ENCODE data around the gene FKBP15.

DNA sequence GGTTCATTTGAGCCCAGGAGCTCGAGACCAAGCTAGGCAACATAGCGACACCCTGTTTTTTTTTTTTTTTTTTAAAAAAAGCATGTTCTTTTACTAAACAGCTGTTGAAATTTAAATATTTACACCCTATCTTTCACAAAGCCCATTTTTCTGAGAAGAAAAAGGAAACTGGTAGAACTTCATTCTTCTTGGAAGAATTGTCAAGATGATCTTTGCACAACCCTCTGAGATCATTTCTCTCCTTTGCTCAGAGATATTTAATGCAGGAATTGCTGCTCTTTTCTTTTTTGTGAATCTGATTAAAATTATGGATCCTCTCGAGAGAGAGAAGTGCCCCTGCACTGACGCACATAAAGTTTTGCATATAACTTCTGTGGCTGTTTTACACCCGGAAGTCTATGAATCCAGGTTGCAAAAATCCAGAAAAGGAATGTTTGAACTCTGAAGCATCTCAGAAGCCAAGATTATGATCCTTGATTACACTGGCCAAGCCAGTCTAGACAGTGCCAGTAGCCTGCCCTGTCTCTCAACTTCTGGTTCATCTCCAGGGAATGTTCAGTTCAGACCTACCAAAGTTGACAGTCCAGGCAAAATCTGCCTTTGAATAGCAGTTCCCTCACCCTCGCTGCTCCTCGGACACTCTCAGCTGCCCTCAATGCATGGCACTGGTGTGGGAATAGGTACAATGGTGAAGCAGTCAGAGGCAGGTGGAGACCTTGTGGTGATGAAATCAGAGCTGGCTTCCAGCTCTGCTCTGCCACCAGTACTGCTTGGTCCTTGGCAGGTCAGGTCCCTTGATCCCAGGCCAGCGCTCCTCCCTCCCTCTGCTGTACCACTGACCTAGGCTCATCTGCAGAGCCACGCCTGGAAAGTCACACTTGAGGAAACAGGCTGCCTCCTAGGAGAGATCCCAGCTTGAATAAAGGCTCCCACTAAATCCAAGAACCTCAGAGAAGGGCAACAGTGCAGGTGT, 83.6 kb downstream of the FKBP15 start:
- TF ChIP-seq, protein P1, sequence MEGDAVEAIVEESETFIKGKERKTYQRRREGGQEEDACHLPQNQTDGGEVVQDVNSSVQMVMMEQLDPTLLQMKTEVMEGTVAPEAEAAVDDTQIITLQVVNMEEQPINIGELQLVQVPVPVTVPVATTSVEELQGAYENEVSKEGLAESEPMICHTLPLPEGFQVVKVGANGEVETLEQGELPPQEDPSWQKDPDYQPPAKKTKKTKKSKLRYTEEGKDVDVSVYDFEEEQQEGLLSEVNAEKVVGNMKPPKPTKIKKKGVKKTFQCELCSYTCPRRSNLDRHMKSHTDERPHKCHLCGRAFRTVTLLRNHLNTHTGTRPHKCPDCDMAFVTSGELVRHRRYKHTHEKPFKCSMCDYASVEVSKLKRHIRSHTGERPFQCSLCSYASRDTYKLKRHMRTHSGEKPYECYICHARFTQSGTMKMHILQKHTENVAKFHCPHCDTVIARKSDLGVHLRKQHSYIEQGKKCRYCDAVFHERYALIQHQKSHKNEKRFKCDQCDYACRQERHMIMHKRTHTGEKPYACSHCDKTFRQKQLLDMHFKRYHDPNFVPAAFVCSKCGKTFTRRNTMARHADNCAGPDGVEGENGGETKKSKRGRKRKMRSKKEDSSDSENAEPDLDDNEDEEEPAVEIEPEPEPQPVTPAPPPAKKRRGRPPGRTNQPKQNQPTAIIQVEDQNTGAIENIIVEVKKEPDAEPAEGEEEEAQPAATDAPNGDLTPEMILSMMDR (IDR thresholded peaks at IDR 0.05): no peak
- TF ChIP-seq POLR2A (IDR thresholded peaks at IDR 0.05): no peak
